HepG2 (cell line): ENCODE measurements around the gene PALM. TPM values are rescaled to one million over a fixed set of nuclear protein-coding genes. Genes with fewer than 3 reads are reported as not detected.

Experiments used
- AGO2 ChIP-seq: fragments of 200-400 bp; formaldehyde crosslinking; optimal IDR thresholded peaks from 2 replicates; pipeline ENCODE3; 2017; ENCODE audit warnings: mild to moderate bottlenecking, low read depth, low read length, moderate library complexity
- AKAP8 ChIP-seq: sonication (generic); formaldehyde crosslinking; IDR thresholded peaks from 2 replicates; pipeline ENCODE4 v1.5.1; 2020; ENCODE audit warnings: mild to moderate bottlenecking, missing genetic modification reagents
- CENPBD1 ChIP-seq: sonication (generic); formaldehyde crosslinking; IDR thresholded peaks from 2 replicates; pipeline ENCODE4 v1.8.0; 2022; ENCODE audit warnings: missing genetic modification reagents, low read depth, mild to moderate bottlenecking, borderline replicate concordance
- FOXA3 ChIP-seq: IDR thresholded peaks from 2 replicates; pipeline ENCODE4 v1.6.1; 2016; ENCODE audit warnings: missing genetic modification reagents, missing compliant biosample characterization
- KDM2A ChIP-seq: sonication (generic); formaldehyde crosslinking; IDR thresholded peaks from 2 replicates; pipeline ENCODE4 v1.4.0; 2020; ENCODE audit warnings: low read depth, missing genetic modification reagents, borderline replicate concordance
- RARA ChIP-seq: IDR thresholded peaks from 2 replicates; pipeline ENCODE4 v1.6.1; 2016; ENCODE audit warnings: missing genetic modification reagents, missing compliant biosample characterization
- UBTF ChIP-seq: sonication (generic); formaldehyde crosslinking; IDR thresholded peaks from 2 replicates; pipeline ENCODE4 v1.4.0; 2020; ENCODE audit warnings: mild to moderate bottlenecking, missing genetic modification reagents
- ZKSCAN8 ChIP-seq: IDR thresholded peaks from 2 replicates; pipeline ENCODE4 v1.6.1; 2016; ENCODE audit warnings: borderline replicate concordance, missing genetic modification reagents, missing compliant biosample characterization
- ZNF333 ChIP-seq: sonication (generic); formaldehyde crosslinking; IDR thresholded peaks from 2 replicates; pipeline ENCODE4 v1.4.0; 2020; ENCODE audit warnings: mild to moderate bottlenecking, missing genetic modification reagents, borderline replicate concordance
- ZNF800 ChIP-seq: sonication (generic); formaldehyde crosslinking; IDR thresholded peaks from 2 replicates; pipeline ENCODE4 v1.4.0; 2020; ENCODE audit warnings: missing genetic modification reagents
- ZSCAN12 ChIP-seq: sonication (generic); formaldehyde crosslinking; IDR thresholded peaks from 2 replicates; pipeline ENCODE4 v1.9.0; 2021; ENCODE audit warnings: mild to moderate bottlenecking, missing genetic modification reagents
- polyA plus RNA-seq, 8 experiments: library from polyadenylated mRNA; depleted of rRNA in 3 of 8; stranded (reverse) in 7 of 8; unstranded in 1 of 8; fragments of >200 nt; fragmentation: Illumina TruSeq in 4 of 8; extraction: Trizol in 4 of 8; gene quantifications; 2 replicates each; pipeline versions ENCODE4 v1.2.1 to v1.2.3, GENCODE V29; 2011 to 2016; ENCODE audit warnings: low read depth in 4 of 8, missing spikeins in 1 of 8, mixed read lengths in 1 of 8; ENCODE audit not compliant: insufficient read depth in 1 of 8
- total RNA-seq, 5 experiments: library from RNA; depleted of rRNA; stranded (reverse); fragments of >200 nt; fragmentation: Illumina TruSeq; extraction: Trizol; gene quantifications; 2 replicates each; pipeline ENCODE4 v1.2.3, GENCODE V29; 2016; ENCODE audit warnings: low read depth in 1 of 5
- TF ChIP-seq, protein P1 (sequence below): sonication (generic); formaldehyde crosslinking; IDR thresholded peaks from 2 replicates; pipeline ENCODE4 v1.4.0; 2020; ENCODE audit warnings: missing genetic modification reagents, low read depth, mild to moderate bottlenecking, borderline replicate concordance
- TF ChIP-seq, protein P2 (sequence below): sonication (generic); formaldehyde crosslinking; IDR thresholded peaks from 2 replicates; pipeline ENCODE4 v1.8.0; 2022; ENCODE audit warnings: low read depth, missing genetic modification reagents

Gene PALM
- total and polyA plus RNA-seq, 2 of the 13 experiments (the other 11 are each of a cell fraction or from before 2014, with no cell fraction given): 4.0 to 9.7 TPM

GRCh38 chr19:676339-677105 is 32.2 kb upstream of the PALM start, which contains the start of gene FSTL3 (continued):
- TF ChIP-seq, protein P1, sequence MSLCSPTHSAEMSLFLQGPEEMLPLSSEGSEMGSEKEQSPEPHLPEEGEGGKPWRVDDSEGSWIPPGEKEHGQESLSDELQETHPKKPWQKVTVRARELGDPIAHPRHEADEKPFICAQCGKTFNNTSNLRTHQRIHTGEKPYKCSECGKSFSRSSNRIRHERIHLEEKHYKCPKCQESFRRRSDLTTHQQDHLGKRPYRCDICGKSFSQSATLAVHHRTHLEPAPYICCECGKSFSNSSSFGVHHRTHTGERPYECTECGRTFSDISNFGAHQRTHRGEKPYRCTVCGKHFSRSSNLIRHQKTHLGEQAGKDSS (CRISPR knock-in tag): 0 out of 2 replicates have a peak, but pooled peaks have one; percentile 22
- TF ChIP-seq UBTF (CRISPR knock-in tag) (0 out of 2 replicates have a peak, but pooled peaks have one; percentile 40), AKAP8 (CRISPR knock-in tag) (peak; percentile 97), ZNF800 (peak; percentile 61; the same call in 1 of the 2 replicates), ZKSCAN8 (CRISPR knock-in tag) (peak; percentile 98), ZNF333 (CRISPR knock-in tag) (no peak), ZSCAN12 (CRISPR knock-in tag) (no peak), RARA (peak; percentile 69), FOXA3 (CRISPR knock-in tag) (no peak), KDM2A (CRISPR knock-in tag) (peak; percentile 77), AGO2 (peak; percentile 68), CENPBD1 (CRISPR knock-in tag) (no peak)
- TF ChIP-seq, protein P2, sequence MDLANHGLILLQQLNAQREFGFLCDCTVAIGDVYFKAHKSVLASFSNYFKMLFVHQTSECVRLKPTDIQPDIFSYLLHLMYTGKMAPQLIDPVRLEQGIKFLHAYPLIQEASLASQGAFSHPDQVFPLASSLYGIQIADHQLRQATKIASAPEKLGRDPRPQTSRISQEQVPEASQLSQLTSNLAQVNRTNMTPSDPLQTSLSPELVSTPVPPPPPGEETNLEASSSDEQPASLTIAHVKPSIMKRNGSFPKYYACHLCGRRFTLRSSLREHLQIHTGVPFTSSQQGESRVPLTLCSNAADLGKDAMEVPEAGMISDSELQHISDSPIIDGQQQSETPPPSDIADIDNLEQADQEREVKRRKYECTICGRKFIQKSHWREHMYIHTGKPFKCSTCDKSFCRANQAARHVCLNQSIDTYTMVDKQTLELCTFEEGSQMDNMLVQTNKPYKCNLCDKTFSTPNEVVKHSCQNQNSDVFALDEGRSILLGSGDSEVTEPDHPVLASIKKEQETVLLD (CRISPR knock-in tag): 0 out of 2 replicates have a peak, but pooled peaks have one; percentile 25
